DMS153 treated with DMSO at 0.1 percent for 48 hours (cell line): Measurements from ENCODE around the gene NUP54.

Experiments
- DNase-seq: peaks from one replicate; lab custom pipeline; 2025; ENCODE audit not compliant: unreplicated experiment; lab: John Stamatoyannopoulos, UW

Gene NUP54

DNA sequence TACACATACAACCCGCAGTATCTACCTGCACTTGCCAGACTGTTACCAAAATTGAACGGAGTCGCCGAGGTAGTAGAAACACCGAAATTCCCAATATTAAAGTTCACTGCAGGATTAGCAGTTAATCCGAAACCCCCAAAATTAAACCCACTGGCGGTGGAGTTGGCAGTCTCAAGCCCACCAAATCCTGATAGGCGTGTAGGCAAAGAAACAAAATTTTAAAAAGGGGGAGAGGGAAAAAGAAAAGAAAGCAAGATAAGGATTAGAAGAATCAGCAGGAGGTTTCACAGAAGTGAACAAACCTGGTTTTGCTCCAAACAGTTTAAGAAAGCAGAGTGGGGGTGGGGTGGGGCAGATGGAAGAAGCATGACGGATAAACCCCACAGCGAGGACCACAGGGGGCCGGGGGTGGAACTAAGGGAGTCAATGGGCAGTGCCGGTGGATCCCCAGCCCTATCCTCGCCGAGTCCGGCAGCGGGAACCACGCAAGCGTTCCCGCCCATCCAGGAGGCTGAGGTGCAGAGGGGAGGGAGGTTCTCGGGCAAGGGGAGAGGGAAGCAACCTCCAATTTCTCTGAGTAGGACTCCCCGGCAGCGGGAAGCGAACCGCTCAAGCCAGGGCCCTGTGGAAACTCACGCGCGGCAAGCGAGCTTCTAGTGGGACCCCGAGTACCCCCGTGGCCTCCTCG lies 599 bp downstream of the NUP54 start:
- peak; percentile 20 for DNase-seq

GRCh38 chr4:76144546-76144945 lies 3.7 kb downstream of the NUP54 start:
- no peak for DNase-seq

- no peak for DNase-seq
Measured at GRCh38 chr4:76141241-76141640, 7.0 kb downstream of the NUP54 start.

GRCh38 chr4:76127754-76128153 lies 20.4 kb downstream of the NUP54 start:
- no peak for DNase-seq

GRCh38 chr4:76125816-76126215 lies 22.4 kb downstream of the NUP54 start:
- no peak for DNase-seq

DNA sequence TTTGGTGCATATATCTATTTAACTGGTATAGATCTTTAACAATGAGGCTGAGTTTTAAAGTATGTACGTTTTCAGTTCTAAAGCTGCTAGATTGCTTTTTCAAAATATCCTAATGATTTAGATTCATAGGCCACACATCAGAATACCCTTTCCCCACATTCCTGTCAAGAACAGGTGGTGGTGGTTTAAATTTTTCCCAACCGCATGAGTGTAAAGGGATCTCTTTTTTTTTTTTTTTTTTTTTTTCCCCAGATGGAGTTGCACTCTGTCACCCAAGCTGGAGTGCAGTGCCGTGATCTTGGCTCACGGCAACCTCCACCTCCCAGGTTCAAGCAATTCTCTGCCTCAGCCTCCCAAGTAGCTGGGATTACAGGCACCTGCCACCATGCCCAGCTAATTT lies 28.0 kb downstream of the NUP54 start:
- no peak for DNase-seq

DNA sequence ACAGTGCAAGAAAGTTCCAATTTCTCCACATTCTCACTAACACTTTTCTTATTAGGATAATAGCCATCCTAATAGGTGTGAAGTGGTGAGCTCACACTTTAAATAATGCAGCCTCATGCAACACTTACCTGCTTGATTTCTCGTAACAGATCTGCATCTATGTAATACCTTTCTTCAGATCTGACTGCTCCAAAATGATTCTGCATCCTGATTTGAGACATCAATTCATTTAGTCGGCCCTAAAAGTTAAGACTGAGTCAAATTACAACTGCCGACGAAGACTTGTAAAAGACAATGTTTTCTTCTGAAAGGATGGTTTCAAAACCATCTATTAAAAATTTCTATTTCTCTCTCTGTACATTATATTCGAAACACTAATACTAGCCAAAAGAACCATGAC lies 30.7 kb downstream of the NUP54 start:
- no peak for DNase-seq

DNA sequence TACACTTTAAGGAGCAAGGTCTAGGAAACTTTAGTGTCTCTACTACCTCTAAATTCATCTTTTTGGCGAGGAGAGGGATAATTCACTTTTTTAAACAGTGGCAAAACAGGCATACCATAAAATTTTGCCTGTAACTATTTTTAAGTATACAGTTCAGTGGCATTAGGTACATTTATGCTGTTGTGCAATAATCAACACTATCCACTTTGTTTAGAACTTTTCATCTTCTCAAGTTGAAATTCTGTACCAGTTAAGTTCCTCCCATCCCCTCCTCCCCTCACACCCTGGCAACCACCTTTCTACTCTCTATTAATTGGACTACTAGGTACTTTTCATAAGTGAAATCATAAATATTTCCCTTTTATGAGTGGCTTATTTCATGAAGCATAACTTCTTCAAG lies 31.4 kb downstream of the NUP54 start:
- no peak for DNase-seq

GRCh38 chr4:76108467-76109181 lies 39.6 kb downstream of the NUP54 start:
- no peak for DNase-seq

- DNase-seq: no peak
Measured at GRCh38 chr4:76106442-76106841, 41.8 kb downstream of the NUP54 start.

GRCh38 chr4:76105652-76106051 lies 42.5 kb downstream of the NUP54 start:
- DNase-seq: no peak

DNA sequence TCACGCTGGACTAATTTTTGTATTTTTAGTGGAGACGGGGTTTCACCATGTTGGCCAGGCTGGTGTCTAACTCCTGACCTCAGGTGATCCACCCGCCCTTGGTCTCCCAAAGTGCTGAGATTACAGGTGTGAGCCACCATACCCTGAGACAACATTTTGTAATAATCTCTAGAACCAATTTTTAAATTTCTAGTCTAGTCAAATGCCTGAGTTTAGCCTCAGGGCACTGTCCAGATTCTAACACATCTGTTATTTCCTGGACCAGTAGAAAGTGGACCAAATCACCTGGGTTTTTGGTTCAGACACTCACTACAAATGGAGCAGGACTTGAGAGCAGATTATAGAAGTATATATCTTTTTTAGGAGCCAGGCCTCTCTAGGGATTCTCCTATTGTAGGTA lies 52.1 kb downstream of the NUP54 start:
- DNase-seq: no peak

DNA sequence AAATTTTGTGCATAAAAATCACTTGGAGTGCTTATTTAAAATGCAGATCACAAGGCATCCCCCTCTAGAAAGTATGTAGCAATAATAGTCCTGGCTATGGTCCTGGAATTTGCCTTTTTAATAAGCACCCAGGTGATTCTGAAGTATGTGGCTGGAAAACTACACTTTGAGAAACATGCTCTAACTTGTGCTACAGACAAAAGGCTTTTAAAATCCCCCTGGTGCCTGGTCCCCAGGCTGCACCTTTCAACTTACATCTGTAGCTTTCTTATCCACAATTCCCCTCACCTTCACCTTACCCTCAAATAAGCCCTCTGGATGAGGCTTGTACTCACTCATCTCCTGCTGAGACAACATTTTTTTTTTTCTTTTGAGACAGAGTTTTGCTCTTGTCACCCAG lies 52.6 kb downstream of the NUP54 start:
- DNase-seq: no peak

GRCh38 chr4:76091052-76091451 lies 57.1 kb downstream of the NUP54 start:
- no peak for DNase-seq

DNA sequence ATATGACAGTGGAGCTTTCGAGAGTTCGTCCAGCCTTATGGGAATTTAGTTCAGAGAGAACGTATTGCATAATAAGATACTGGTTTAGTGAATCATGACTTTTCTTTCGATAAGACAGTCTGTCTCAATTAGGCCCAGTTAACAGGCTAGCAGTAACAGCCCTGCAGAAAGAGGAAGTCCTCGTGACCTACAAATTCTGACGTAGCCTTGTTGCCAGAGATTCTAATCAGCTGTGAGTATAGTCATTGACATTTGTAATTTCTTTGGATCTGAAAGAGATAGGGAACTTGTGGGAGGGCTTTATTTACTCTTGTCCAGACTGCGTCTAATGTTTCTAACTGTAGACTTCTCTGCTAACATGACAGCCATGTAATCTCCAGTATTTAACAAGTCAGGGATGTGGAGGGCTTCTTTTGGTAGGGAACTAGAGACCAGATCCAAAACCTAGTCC lies 57.9 kb downstream of the NUP54 start:
- DNase-seq: no peak

DNA sequence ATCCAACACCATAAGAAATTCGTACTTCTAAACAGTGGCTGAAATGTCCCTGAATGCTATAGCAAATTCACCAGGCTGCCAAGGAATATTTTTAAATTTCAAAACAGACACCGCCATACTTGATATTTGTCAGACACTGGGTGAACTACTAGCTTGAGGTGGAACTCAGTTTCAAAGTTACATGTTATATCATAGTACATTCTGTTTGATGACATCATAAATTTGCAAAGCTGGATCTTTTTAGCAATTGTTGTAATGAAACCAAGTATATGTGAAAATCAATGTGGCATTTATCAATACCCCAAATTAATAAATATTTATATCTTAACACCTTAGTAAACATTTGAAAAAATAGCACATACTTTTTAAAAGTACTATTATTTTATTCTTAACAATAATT lies 59.5 kb downstream of the NUP54 start:
- DNase-seq: no peak

DNA sequence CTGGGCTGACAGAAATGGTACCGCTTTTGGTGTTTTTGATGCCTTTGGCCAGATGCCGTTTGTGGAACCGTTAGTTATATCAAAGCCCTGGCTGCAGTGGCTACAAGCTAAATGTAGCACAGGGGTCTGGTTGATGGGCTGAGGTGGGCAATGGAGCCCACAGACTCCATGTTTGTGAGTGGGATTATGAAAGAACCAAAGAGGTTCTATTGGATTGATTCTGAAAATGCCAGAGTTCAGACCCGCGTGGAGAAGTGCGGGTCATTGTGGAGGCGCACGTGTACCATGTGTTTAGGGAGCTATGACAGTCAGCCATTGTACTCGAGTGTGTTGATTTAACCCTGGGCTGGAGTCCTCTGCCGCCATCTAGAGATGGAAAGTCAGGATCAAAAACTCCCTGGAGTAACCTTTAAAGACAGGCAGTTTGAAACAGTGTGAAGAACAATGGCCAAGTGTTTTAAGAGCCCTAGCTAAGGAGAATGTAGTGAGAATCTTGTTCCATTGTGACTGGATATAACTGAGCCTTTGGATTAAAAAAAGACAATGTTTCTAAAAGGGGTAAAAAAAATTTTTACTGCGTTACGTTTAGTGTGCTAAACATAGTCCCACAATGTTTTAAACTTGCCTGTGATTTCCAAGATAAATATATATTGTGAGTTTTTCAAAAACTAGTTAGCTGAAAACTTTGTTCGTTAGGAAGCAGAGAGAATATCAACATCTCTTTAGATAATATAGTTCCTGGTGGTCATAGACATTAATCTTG lies 61.0 kb downstream of the NUP54 start:
- peak; percentile 54 for DNase-seq

DNA sequence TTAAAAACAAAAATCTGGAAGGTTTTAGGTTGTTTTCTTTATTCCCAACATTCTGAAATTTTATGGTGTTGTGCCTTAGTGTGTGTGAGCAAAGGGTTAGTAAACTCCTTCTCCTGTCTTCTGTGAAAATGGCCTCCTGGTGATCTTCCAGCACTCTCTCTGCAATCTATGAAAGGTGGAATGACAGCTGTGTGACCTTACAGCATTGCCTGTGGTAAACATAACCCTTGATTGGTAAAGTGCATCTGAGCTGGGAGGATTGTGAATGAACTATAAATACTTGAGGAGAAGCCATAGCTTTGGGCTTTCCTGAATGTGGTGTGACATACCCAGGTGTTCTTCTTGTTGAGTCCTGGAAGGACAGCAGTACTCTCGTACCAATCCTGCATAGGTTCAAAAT lies 63.7 kb downstream of the NUP54 start:
- DNase-seq: no peak

DNA sequence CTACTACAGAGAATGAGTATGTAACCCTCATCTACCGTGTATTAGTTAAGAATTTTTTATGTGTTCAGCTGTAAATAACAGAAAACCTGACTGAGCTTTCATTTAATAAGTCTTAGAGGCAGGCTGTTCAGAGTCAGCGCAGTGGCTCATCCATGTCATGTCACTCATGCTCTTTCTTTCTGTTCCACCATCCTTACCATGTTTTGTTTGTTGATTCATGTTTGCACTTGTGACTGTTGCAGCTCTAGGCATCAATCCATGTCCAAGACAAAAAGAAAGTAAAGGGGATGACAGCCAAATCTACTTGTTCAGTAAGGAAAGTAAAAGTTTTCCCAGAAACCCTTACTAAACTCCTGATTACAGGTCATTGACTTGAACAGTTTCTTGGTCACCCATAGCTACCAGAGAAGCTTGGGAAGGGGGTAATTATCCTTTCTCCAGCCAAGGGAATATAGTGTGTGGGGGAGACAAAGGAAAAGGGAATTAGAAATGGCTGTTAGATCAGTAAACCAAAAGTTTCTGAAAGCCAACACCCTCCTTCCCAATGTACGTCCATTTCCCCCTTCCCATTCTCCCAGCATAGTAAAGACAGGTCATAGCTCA lies 64.7 kb downstream of the NUP54 start:
- no peak for DNase-seq

DNA sequence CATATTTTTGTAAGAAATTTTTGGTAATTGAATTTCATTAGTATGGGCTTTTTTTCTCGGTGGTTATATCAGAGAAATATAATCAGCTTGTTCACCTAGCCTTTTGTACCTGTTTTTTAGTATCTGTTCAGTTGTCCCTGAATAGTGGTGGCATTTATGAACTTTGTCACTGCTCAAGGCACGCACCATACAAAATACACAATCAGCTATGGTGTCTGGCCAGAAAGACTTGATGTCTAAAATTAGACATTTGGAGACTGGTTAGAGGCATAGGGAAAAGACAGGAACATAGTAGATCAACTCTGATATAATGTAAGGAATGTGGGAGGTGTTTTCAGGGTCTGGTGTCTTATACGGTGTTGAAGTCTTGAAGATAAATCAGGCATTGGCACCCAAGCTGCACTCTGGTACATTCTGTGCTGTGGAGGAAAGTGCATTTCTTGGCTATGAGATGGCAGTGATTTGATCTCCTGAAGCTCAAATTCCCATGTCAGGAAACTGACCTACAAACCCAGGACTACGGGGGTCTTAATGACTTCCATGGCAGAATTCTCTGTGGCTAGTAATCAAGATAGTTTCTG lies 70.1 kb downstream of the NUP54 start:
- DNase-seq: no peak

- no peak for DNase-seq
Measured at GRCh38 chr4:76074993-76075600, 73.1 kb downstream of the NUP54 start.
